GM23338 (cell line): Measurements from ENCODE around the gene IFI27. TPM values are rescaled to one million over a fixed set of nuclear protein-coding genes. Genes with fewer than 3 reads are reported as not detected.
A peak's percentile ranks its signal among the peaks of the same experiment; 100 is the strongest.

Experiments
- ATAC-seq: fragments of 200-7000 bp; cut with Tn5 transposase; 3 replicates; pipeline ENCODE4 v1.9.1; 2020
- DNase-seq: peaks from one replicate; pipeline ENCODE4 v3.0.0-alpha.2; 2015; ENCODE audit warnings: low spot score
- H2AFZ ChIP-seq: fragments of 200-600 bp; sonication (generic); 2 replicates; pipeline ENCODE4 v1.8.0; 2016; ENCODE audit warnings: antibody characterized with exemption, mild to moderate bottlenecking, moderate library complexity
- H3F3A ChIP-seq: fragments of 200-600 bp; sonication (generic); replicated peaks from 2 replicates; pipeline ENCODE4 v1.8.0; 2017; ENCODE audit warnings: antibody characterized with exemption, mixed run types, low read depth
- H3K27ac ChIP-seq: fragments of 200-600 bp; sonication (generic); 2 replicates; pipeline ENCODE4 v1.6.1; 2016; ENCODE audit warnings: low read depth
- H3K27me3 ChIP-seq: fragments of 200-600 bp; sonication (generic); 2 replicates; pipeline ENCODE4 v1.8.0; 2016; ENCODE audit warnings: mild to moderate bottlenecking, mixed run types, moderate library complexity; ENCODE audit not compliant: insufficient read depth
- H3K36me3 ChIP-seq: fragments of 200-600 bp; sonication (generic); 2 replicates; pipeline ENCODE4 v1.8.0; 2016; ENCODE audit warnings: mild to moderate bottlenecking; ENCODE audit not compliant: insufficient read depth
- H3K4me1 ChIP-seq: fragments of 200-600 bp; sonication (generic); 2 replicates; pipeline ENCODE4 v1.8.0; 2016; ENCODE audit warnings: mild to moderate bottlenecking, moderate library complexity; ENCODE audit not compliant: insufficient read depth
- H3K4me2 ChIP-seq: fragments of 200-600 bp; sonication (generic); 2 replicates; pipeline ENCODE4 v1.7.1; 2017; ENCODE audit warnings: mixed run types
- H3K4me3 ChIP-seq: fragments of 200-600 bp; sonication (generic); 2 replicates; pipeline ENCODE4 v1.6.1; 2016; ENCODE audit warnings: mixed run types
- H3K79me2 ChIP-seq: fragments of 200-600 bp; sonication (generic); replicated peaks from 2 replicates; pipeline ENCODE4 v1.8.0; 2017; ENCODE audit warnings: mild to moderate bottlenecking; ENCODE audit not compliant: insufficient read depth
- H3K9me2 ChIP-seq: fragments of 200-600 bp; sonication (generic); 2 replicates; pipeline ENCODE4 v1.8.0; 2017; ENCODE audit not compliant: insufficient read depth
- H4K20me1 ChIP-seq: fragments of 200-600 bp; sonication (generic); replicated peaks from 2 replicates; pipeline ENCODE4 v1.8.0; 2017; ENCODE audit warnings: mild to moderate bottlenecking; ENCODE audit not compliant: insufficient read depth
- H3K27ac Mint-ChIP-seq: 2 replicates; pipeline ENCODE4 v1.8.0; 2020; ENCODE audit warnings: inconsistent platforms, mild to moderate bottlenecking, moderate library complexity, mixed read lengths
- H3K27me3 Mint-ChIP-seq: 3 replicates; pipeline ENCODE4 v1.8.0; 2022; ENCODE audit warnings: low read depth, mild to moderate bottlenecking, moderate library complexity, mixed read lengths, inconsistent platforms; ENCODE audit not compliant: insufficient read depth, poor library complexity
- H3K36me3 Mint-ChIP-seq: 3 replicates; pipeline ENCODE4 v1.8.0; 2021; ENCODE audit warnings: low read depth, mild to moderate bottlenecking, inconsistent platforms, moderate library complexity, mixed read lengths
- H3K4me1 Mint-ChIP-seq: 3 replicates; pipeline ENCODE4 v1.8.0; 2020; ENCODE audit warnings: mild to moderate bottlenecking, inconsistent platforms, mixed read lengths
- H3K4me3 Mint-ChIP-seq: 3 replicates; pipeline ENCODE4 v1.8.0; 2021; ENCODE audit warnings: moderate library complexity, mild to moderate bottlenecking, inconsistent platforms, mixed read lengths
- H3K9me3 Mint-ChIP-seq: 3 replicates; pipeline ENCODE4 v1.8.0; 2020; ENCODE audit warnings: moderate library complexity, mild to moderate bottlenecking, inconsistent platforms, mixed read lengths
- CREB1 ChIP-seq: fragments of 250-450 bp; sonication (Bioruptor Pico); IDR thresholded peaks from 2 replicates; pipeline ENCODE4 v1.5.0; 2020; ENCODE audit warnings: low read depth, mild to moderate bottlenecking, moderate library complexity
- EZH2 ChIP-seq: fragments of 200-600 bp; sonication (generic); IDR thresholded peaks from one replicate; pipeline ENCODE4 v1.8.0; 2017; ENCODE audit warnings: antibody characterized with exemption, mild to moderate bottlenecking, low read depth; ENCODE audit not compliant: unreplicated experiment
- JUNB ChIP-seq: IDR thresholded peaks from one replicate; pipeline ENCODE4 v1.6.1; 2016; ENCODE audit warnings: antibody characterized with exemption; ENCODE audit not compliant: unreplicated experiment
- NANOG ChIP-seq: IDR thresholded peaks from 2 replicates; pipeline ENCODE4 v1.6.1; 2016; ENCODE audit warnings: antibody characterized with exemption, borderline replicate concordance
- POLR2AphosphoS5 ChIP-seq: IDR thresholded peaks from 2 replicates; pipeline ENCODE4 v1.6.1; 2016; ENCODE audit warnings: antibody characterized with exemption, low read depth
- STAT1 ChIP-seq: IDR thresholded peaks from one replicate; pipeline ENCODE4 v1.6.1; 2016; ENCODE audit warnings: antibody characterized with exemption; ENCODE audit not compliant: unreplicated experiment
- ZNF114 ChIP-seq: fragments of 250-450 bp; sonication (Bioruptor Pico); IDR thresholded peaks from 2 replicates; pipeline ENCODE4 v1.5.0; 2020; ENCODE audit warnings: mild to moderate bottlenecking, moderate library complexity
- ZNF331 ChIP-seq: fragments of 250-450 bp; sonication (Bioruptor Pico); IDR thresholded peaks from 2 replicates; pipeline ENCODE4 v1.5.0; 2020; ENCODE audit warnings: low read depth, mild to moderate bottlenecking, moderate library complexity
- polyA plus RNA-seq: library from polyadenylated mRNA; unstranded; fragments of >200 nt; fragmentation: Nextera tagmentation; extraction: Ambion mirVana; gene quantifications from 2 replicates; pipeline ENCODE4 v1.2.1, GENCODE V29; 2016
- total RNA-seq: library from RNA; depleted of rRNA; stranded (reverse); fragments of >200 nt; shearing (Covaris generic); gene quantifications from 2 replicates; pipeline ENCODE4 v1.2.3, GENCODE V29; 2014
- TF ChIP-seq, protein P1 (sequence below), 2 experiments: fragments of 200-600 bp in 1 of 2; sonication (generic) in 1 of 2; conservative IDR thresholded peaks; 2 replicates each; pipeline versions ENCODE4 v1.5.1 to v1.6.1; 2016 to 2017; ENCODE audit warnings: antibody characterized with exemption in 2 of 2, low read depth in 2 of 2, mild to moderate bottlenecking in 2 of 2, moderate library complexity in 1 of 2
- TF ChIP-seq, protein P2 (sequence below): IDR thresholded peaks from 2 replicates; pipeline ENCODE4 v1.6.1; 2016; ENCODE audit warnings: antibody characterized with exemption
- TF ChIP-seq, protein P3 (sequence below): IDR thresholded peaks from one replicate; pipeline ENCODE4 v1.6.1; 2018; ENCODE audit warnings: antibody characterized with exemption; ENCODE audit not compliant: unreplicated experiment

Gene IFI27
- total and polyA plus RNA-seq, 2 experiments from 2014 or later: 0.49 to 1.2 TPM

DNA sequence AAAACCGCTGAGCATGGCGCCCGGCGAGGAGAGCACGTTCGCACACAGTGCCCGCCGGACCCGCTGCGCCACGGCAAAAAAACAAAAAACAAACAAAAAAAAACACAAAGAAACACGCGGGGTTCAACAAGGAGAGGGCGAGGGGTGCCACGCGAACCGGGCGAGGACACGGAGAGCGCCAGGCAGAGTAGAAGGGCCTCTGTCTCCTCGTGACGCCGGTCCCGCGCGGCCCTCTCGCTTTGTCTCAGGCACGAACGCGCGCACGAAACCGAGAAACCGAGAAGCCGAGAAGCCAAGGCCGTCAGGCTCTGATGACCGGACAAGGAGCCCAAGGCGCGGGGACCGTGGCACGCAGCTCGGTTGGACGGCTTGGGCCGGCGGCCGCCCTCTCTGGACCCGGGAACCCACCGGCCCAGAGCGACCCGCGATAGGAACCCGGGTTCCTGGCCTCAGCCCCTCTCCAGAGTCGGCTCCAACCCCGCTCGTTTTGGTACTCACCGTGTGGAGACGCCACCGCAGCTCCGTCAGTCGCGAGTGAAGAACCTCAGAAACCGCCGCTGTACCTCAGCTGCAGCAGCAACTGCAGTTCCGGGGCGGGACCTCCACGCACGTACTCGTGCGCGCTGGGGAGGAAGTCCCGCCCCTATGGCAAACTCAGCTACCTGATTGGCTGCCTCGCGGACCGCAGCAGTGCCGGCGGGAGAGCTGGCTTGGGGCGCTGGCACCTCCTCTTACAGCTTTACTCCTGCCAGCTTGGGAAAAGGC is 29.7 kb upstream of the IFI27 start, which contains the start of the genes DDX24 and IFI27L1:
TSS of gene DDX24 (minus strand) at position 582 of the 765 bp plus-strand sequence. CDS start 1,460 bp downstream, outside the sequence.
TSS of gene IFI27L1 (plus strand) at position 690 of the 765 bp plus-strand sequence. CDS start 15,628 bp downstream, outside the sequence.
- Histone ChIP-seq H3K27ac (0 out of 2 replicates have a peak within 1 kb of the TSS, but pooled peaks have one; percentile 30), H4K20me1 (peaks cover 37% of the 10 kb centered on the region), H3K9me2 (no peaks in the 10 kb centered on the region), H3K4me3 (peak within 1 kb of the TSS; percentile 99), H3F3A (no peaks in the 10 kb centered on the region), H3K36me3 (peaks cover 11% of the 10 kb centered on the region; the same call in 1 of the 2 replicates), H3K27me3 (no peaks in the 10 kb centered on the region), H3K4me1 (peaks cover 16% of the 10 kb centered on the region), H3K79me2 (peaks cover 59% of the 10 kb centered on the region), H2AFZ (peak within 1 kb of the TSS; percentile 90), H3K4me2 (peak within 1 kb of the TSS; percentile 87)
- H3K27me3 Mint-ChIP-seq: peaks cover 2% of the 10 kb centered on the region
- H3K9me3 Mint-ChIP-seq: no peaks in the 10 kb centered on the region; the same call in 2 of the 3 replicates
- peak within 1 kb of the TSS; percentile 98 for H3K4me3 Mint-ChIP-seq
- ATAC-seq (peak; percentile 99), DNase-seq (peak; percentile 97)
- peaks cover 24% of the 10 kb centered on the region for H3K4me1 Mint-ChIP-seq
- peaks cover 36% of the 10 kb centered on the region for H3K36me3 Mint-ChIP-seq
- H3K27ac Mint-ChIP-seq: peak within 1 kb of the TSS; percentile 92
- TF ChIP-seq, protein P1, sequence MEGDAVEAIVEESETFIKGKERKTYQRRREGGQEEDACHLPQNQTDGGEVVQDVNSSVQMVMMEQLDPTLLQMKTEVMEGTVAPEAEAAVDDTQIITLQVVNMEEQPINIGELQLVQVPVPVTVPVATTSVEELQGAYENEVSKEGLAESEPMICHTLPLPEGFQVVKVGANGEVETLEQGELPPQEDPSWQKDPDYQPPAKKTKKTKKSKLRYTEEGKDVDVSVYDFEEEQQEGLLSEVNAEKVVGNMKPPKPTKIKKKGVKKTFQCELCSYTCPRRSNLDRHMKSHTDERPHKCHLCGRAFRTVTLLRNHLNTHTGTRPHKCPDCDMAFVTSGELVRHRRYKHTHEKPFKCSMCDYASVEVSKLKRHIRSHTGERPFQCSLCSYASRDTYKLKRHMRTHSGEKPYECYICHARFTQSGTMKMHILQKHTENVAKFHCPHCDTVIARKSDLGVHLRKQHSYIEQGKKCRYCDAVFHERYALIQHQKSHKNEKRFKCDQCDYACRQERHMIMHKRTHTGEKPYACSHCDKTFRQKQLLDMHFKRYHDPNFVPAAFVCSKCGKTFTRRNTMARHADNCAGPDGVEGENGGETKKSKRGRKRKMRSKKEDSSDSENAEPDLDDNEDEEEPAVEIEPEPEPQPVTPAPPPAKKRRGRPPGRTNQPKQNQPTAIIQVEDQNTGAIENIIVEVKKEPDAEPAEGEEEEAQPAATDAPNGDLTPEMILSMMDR (conservative IDR thresholded peaks at IDR 0.05; ENCODE audit: low read depth in 2 of 2): no peak
- TF ChIP-seq JUNB (no peak), POLR2AphosphoS5 (peak; percentile 94), CREB1 (peak; percentile 56)
- TF ChIP-seq, protein P2, sequence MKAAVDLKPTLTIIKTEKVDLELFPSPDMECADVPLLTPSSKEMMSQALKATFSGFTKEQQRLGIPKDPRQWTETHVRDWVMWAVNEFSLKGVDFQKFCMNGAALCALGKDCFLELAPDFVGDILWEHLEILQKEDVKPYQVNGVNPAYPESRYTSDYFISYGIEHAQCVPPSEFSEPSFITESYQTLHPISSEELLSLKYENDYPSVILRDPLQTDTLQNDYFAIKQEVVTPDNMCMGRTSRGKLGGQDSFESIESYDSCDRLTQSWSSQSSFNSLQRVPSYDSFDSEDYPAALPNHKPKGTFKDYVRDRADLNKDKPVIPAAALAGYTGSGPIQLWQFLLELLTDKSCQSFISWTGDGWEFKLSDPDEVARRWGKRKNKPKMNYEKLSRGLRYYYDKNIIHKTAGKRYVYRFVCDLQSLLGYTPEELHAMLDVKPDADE: 0 out of 2 replicates have a peak, but pooled peaks have one; percentile 18

DNA sequence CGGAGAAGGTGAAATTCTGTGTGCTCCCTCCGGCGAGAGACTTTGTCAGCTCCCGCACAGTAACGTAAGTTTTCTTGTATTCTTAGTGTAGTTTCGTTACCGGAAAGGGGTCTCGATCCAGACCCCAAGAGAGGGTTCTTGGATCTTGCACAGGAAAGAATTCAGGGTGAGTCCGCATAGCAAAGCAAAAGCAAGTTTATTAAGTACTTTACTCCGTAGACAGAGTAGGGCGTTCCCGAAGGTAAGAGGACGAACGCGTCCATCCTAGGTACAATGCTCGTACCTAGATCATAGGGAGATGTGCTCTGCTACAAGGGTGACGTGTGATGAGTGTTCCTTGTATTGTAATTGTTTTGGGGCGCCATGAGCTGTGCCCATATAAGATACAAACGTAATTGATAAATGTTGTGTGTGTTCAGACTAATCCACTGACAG is 29.1 kb upstream of the IFI27 start:
- no peak for TF ChIP-seq NANOG
- no peak for TF ChIP-seq JUNB
- TF ChIP-seq, protein P2: no peak
- no peak for TF ChIP-seq STAT1
- TF ChIP-seq, protein P3, sequence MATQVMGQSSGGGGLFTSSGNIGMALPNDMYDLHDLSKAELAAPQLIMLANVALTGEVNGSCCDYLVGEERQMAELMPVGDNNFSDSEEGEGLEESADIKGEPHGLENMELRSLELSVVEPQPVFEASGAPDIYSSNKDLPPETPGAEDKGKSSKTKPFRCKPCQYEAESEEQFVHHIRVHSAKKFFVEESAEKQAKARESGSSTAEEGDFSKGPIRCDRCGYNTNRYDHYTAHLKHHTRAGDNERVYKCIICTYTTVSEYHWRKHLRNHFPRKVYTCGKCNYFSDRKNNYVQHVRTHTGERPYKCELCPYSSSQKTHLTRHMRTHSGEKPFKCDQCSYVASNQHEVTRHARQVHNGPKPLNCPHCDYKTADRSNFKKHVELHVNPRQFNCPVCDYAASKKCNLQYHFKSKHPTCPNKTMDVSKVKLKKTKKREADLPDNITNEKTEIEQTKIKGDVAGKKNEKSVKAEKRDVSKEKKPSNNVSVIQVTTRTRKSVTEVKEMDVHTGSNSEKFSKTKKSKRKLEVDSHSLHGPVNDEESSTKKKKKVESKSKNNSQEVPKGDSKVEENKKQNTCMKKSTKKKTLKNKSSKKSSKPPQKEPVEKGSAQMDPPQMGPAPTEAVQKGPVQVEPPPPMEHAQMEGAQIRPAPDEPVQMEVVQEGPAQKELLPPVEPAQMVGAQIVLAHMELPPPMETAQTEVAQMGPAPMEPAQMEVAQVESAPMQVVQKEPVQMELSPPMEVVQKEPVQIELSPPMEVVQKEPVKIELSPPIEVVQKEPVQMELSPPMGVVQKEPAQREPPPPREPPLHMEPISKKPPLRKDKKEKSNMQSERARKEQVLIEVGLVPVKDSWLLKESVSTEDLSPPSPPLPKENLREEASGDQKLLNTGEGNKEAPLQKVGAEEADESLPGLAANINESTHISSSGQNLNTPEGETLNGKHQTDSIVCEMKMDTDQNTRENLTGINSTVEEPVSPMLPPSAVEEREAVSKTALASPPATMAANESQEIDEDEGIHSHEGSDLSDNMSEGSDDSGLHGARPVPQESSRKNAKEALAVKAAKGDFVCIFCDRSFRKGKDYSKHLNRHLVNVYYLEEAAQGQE: no peak
- TF ChIP-seq ZNF331: no peak
- TF ChIP-seq EZH2: no peak
- TF ChIP-seq, protein P1 (conservative IDR thresholded peaks at IDR 0.05; ENCODE audit: low read depth in 2 of 2): no peak
- TF ChIP-seq POLR2AphosphoS5: no peak
- no peak for TF ChIP-seq ZNF114 (CRISPR knock-in tag)
- H3K4me3 ChIP-seq: peak overlapping the region; percentile 99
- H3K27me3 ChIP-seq: no peaks in the 10 kb centered on the region
- peak overlapping the region; percentile 87 for H3K4me2 ChIP-seq
- Mint-ChIP-seq H3K27me3 (peaks cover 2% of the 10 kb centered on the region), H3K4me3 (peak overlapping the region; percentile 98), H3K36me3 (peaks cover 30% of the 10 kb centered on the region), H3K27ac (peak overlapping the region; percentile 92; the same call in 1 of the 2 replicates), H3K9me3 (no peaks in the 10 kb centered on the region; the same call in 2 of the 3 replicates), H3K4me1 (peaks cover 24% of the 10 kb centered on the region)
- no peaks in the 10 kb centered on the region for H3F3A ChIP-seq
- H3K36me3 ChIP-seq: peaks cover 5% of the 10 kb centered on the region; the same call in 1 of the 2 replicates
- peaks cover 16% of the 10 kb centered on the region for H3K4me1 ChIP-seq
- DNase-seq (no peak), ATAC-seq (peak; percentile 47)
- no peaks in the 10 kb centered on the region for H3K9me2 ChIP-seq
- peaks cover 31% of the 10 kb centered on the region for H4K20me1 ChIP-seq
- no peak overlapping the region for H3K27ac ChIP-seq
- peaks cover 53% of the 10 kb centered on the region for H3K79me2 ChIP-seq
- H2AFZ ChIP-seq: peak overlapping the region; percentile 87
